Gastroesophageal sphincter (tissue), 4 donors: Measurements from ENCODE around the gene KIF17. TPM values are rescaled to one million over a fixed set of nuclear protein-coding genes. Genes with fewer than 3 reads are reported as not detected.

ENCODE experiments used
- ATAC-seq: fragments of 150-250 bp; one replicate; pipeline ENCODE4 v1.9.1; 2016; ENCODE audit warnings: mild to moderate bottlenecking, moderate library complexity
- H3K27ac ChIP-seq, 4 donors: fragments of 200-600 bp; sonication (generic) in 3 of 4; 1 replicate in 3 of 4; 2 replicates in 1 of 4; pipeline ENCODE4 v1.5.1; 2016 to 2019
- H3K27me3 ChIP-seq: fragments of 200-600 bp; sonication (generic); one replicate; pipeline ENCODE4 v1.5.1; 2019
- H3K36me3 ChIP-seq, 2 donors: fragments of 200-600 bp; sonication (generic); one replicate each; pipeline ENCODE4 v1.5.1; 2019; ENCODE audit warnings: control low read depth in 1 of 2
- H3K4me1 ChIP-seq, 3 donors: fragments of 200-600 bp; sonication (generic); 1 replicate in 2 of 3; 2 replicates in 1 of 3; pipeline ENCODE4 v1.5.1; 2016 to 2019; ENCODE audit warnings: control low read depth in 2 of 3
- H3K4me3 ChIP-seq, 2 donors: fragments of 200-600 bp; sonication (generic); one replicate each; pipeline ENCODE4 v1.5.1; 2019; ENCODE audit warnings: mild to moderate bottlenecking in 1 of 2, moderate library complexity in 1 of 2
- H3K9me3 ChIP-seq, 3 donors: fragments of 200-600 bp; sonication (generic); one replicate each; pipeline ENCODE4 v1.5.1; 2017 to 2019; ENCODE audit warnings: control low read depth in 2 of 3
- CTCF ChIP-seq, 4 experiments: fragments of 200-600 bp in 2 of 4; fragments of 450-650 bp in 2 of 4; sonication (generic) in 1 of 4; IDR thresholded peaks; one replicate each; pipeline ENCODE4 v1.5.1; 2017 to 2019; ENCODE audit warnings: antibody characterized with exemption in 4 of 4, mild to moderate bottlenecking in 2 of 4, moderate library complexity in 2 of 4
- EP300 ChIP-seq: sonication (generic); formaldehyde crosslinking; IDR thresholded peaks from one replicate; pipeline ENCODE4 v1.6.1; 2017; ENCODE audit warnings: antibody characterized with exemption, mild to moderate bottlenecking
- POLR2A ChIP-seq, 2 donors: fragments of 450-650 bp; IDR thresholded peaks; one replicate each; pipeline ENCODE4 v1.6.1; 2017; ENCODE audit warnings: antibody characterized with exemption in 2 of 2, mild to moderate bottlenecking in 2 of 2, moderate library complexity in 1 of 2
- POLR2AphosphoS5 ChIP-seq: sonication (generic); formaldehyde crosslinking; IDR thresholded peaks from one replicate; pipeline ENCODE4 v1.6.1; 2017; ENCODE audit warnings: antibody characterized with exemption
- WGBS, 2 donors: methylation state at CpG; one replicate each; pipeline ENCODE4 v1.1.5; 2018; ENCODE audit warnings: low coverage in 1 of 2; 5-methylcytosine and 5-hydroxymethylcytosine counted together
- total RNA-seq, 4 donors: library from RNA; depleted of rRNA; stranded (reverse); fragments of >200 nt; gene quantifications; one replicate each; pipeline ENCODE4 v1.1.0, GENCODE V29; 2016

The KIF17 gene
- total RNA-seq, 4 donors from 2014 or later, result 0.47 to 11.8 (median 7.5) TPM

- 20% methylated on average over 10 to 13 of the region's 19 CpGs for WGBS, 2 donors
- H3K4me1 ChIP-seq, result peaks cover 0 to 30% (median 12%) of the 10 kb centered on the region in 3 donors
- H3K9me3 ChIP-seq, result no peaks in the 10 kb centered on the region
- no peaks in the 10 kb centered on the region for H3K36me3 ChIP-seq
- peaks cover 40% of the 10 kb centered on the region for H3K27me3 ChIP-seq
- H3K4me3 ChIP-seq, result no peak overlapping the region
- H3K27ac ChIP-seq, result no peak overlapping the region
- no peak for TF ChIP-seq CTCF (IDR thresholded peaks at IDR 0.05)
- no peak for TF ChIP-seq POLR2A (IDR thresholded peaks at IDR 0.05)
- TF ChIP-seq EP300, result no peak
- no peak for TF ChIP-seq POLR2AphosphoS5
- no peak for ATAC-seq
Observed at GRCh38 chr1:20729990-20730689, 12.3 kb upstream of the KIF17 start.

GRCh38 chr1:20729155-20729931, 11.5 kb upstream of the KIF17 start:
- no peak overlapping the region for H3K27ac ChIP-seq
- no peaks in the 10 kb centered on the region for H3K9me3 ChIP-seq
- H3K36me3 ChIP-seq, result no peaks in the 10 kb centered on the region
- peaks cover 0 to 30% (median 12%) of the 10 kb centered on the region in 3 donors for H3K4me1 ChIP-seq
- ATAC-seq, result no peak
- 62% methylated on average over 6 of the region's 14 CpGs; no CpG with 5 or more reads in 1 of the 2 donors for WGBS, 2 donors
- TF ChIP-seq POLR2AphosphoS5, result no peak
- TF ChIP-seq CTCF (IDR thresholded peaks at IDR 0.05), result no peak
- TF ChIP-seq POLR2A (IDR thresholded peaks at IDR 0.05), result no peak
- TF ChIP-seq EP300, result no peak
- H3K27me3 ChIP-seq, result peaks cover 40% of the 10 kb centered on the region
- H3K4me3 ChIP-seq, result no peak overlapping the region

- no peak for TF ChIP-seq CTCF (IDR thresholded peaks at IDR 0.05)
- TF ChIP-seq POLR2AphosphoS5, result no peak
- no peak for TF ChIP-seq EP300
- TF ChIP-seq POLR2A (IDR thresholded peaks at IDR 0.05), result no peak
- peaks cover 40% of the 10 kb centered on the region for H3K27me3 ChIP-seq
- no peak overlapping the region for H3K4me3 ChIP-seq
- H3K27ac ChIP-seq, result no peak overlapping the region
- no peaks in the 10 kb centered on the region for H3K36me3 ChIP-seq
- H3K9me3 ChIP-seq, result no peaks in the 10 kb centered on the region
- peaks cover 0 to 27% (median 11%) of the 10 kb centered on the region in 3 donors for H3K4me1 ChIP-seq
- no peak for ATAC-seq
- WGBS, 2 donors, result 78 to 92% methylated on average over 5 to 6 of the region's 9 CpGs
Observed at GRCh38 chr1:20728371-20729154, 10.8 kb upstream of the KIF17 start.

DNA sequence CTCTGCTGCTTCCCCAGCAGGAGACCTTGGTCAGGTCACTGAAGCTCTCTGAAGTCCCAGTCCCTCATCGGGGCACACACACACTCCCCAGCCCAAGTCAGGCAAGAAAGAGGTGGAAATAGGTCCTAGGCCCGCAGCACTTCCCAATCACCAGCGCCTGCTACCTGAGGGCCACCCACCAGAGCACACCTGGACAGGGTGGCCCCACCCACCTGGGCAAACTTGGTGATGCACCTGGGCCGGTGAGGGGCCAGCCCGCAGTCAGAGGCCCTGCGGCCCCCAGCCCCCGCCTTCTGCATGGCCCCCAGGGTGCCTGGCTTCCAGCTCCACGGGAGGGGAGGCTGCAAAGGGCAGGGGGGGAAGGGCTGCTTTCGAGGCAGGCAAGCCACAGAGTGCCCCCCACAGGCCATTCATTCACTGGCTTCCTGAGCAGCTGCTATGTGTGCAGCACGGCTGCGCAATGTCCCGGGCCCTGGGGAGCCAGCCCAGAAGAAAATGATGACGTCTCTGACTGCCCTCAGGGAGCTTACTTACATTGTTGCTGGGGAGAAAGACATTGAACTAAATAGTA, 10.0 kb upstream of the KIF17 start:
- WGBS, 2 donors, result 27% methylated on average over 3 of the region's 13 CpGs; no CpG with 5 or more reads in 1 of the 2 donors
- Histone ChIP-seq H3K9me3 (no peaks in the 10 kb centered on the region), H3K4me3 (no peak overlapping the region), H3K27ac (no peak overlapping the region), H3K27me3 (peaks cover 40% of the 10 kb centered on the region), H3K4me1 (peaks cover 0 to 20% (median 7%) of the 10 kb centered on the region in 3 donors), H3K36me3 (no peaks in the 10 kb centered on the region)
- TF ChIP-seq EP300 (no peak), CTCF (IDR thresholded peaks at IDR 0.05) (no peak), POLR2AphosphoS5 (no peak), POLR2A (IDR thresholded peaks at IDR 0.05) (no peak)
- no peak for ATAC-seq
